Measurements from ENCODE around the gene BLACAT1. TPM values are rescaled to one million over a fixed set of nuclear protein-coding genes. Genes with fewer than 3 reads are reported as not detected.
A peak's percentile ranks its signal among the peaks of the same experiment; 100 is the strongest.
"Not testable (repeated sequence)": the region's sequence is repeated elsewhere in the genome, so short reads cannot be mapped to it uniquely, and the experiment has no call there.

Gene BLACAT1
- total and polyA plus RNA-seq, 12 donors, result 0.03 to 0.08 (median 0.06) TPM; not detected in 8

DNA sequence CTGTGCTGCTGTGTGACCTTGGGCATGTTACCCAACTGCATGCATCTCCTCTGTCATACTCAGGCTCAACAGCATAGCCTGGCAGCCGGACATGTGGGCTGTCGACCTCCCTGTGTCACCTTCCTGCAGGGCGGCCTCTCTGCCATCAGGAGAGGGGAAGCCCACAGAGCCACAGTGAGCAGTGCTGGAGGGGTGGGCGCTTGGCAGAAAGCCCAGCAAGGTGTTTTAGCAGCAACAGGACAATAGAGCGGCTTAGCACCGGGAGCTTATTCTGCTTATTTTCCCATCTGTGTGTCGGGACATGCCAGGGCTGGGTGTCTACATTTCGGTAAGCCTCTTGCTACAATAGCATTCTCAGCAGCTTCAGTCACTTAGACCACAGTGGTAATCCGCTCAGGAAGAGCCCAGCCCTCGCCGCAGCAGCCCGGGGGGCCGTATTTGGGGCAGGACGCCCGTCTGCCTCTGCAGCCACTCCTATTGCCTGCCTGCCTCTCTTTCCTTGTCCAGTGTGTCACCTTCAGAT lies 25.8 kb upstream of the BLACAT1 start:
- Histone ChIP-seq H3K4me3 (no peak overlapping the region), H3K27ac (no peak overlapping the region), H3K27me3 (no peaks in the 10 kb centered on the region), H3K9me3 (replicated peaks in 1 of 3) (no peaks in the 10 kb centered on the region), H3K4me1 (replicated peaks in 1 of 2) (no peaks in the 10 kb centered on the region), H3K36me3 (replicated peaks in 1 of 2) (no peaks in the 10 kb centered on the region)
- peak in 5 of 7 donors; percentile 28 to 68 (median 43) for DNase-seq
- TF ChIP-seq POLR2A (IDR thresholded peaks at IDR 0.05), result no peak
- TF ChIP-seq, protein P1, sequence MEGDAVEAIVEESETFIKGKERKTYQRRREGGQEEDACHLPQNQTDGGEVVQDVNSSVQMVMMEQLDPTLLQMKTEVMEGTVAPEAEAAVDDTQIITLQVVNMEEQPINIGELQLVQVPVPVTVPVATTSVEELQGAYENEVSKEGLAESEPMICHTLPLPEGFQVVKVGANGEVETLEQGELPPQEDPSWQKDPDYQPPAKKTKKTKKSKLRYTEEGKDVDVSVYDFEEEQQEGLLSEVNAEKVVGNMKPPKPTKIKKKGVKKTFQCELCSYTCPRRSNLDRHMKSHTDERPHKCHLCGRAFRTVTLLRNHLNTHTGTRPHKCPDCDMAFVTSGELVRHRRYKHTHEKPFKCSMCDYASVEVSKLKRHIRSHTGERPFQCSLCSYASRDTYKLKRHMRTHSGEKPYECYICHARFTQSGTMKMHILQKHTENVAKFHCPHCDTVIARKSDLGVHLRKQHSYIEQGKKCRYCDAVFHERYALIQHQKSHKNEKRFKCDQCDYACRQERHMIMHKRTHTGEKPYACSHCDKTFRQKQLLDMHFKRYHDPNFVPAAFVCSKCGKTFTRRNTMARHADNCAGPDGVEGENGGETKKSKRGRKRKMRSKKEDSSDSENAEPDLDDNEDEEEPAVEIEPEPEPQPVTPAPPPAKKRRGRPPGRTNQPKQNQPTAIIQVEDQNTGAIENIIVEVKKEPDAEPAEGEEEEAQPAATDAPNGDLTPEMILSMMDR (IDR thresholded peaks at IDR 0.05), result no peak
- WGBS, 4 donors, result 33 to 59% (median 54%) methylated on average over 4 to 15 of the region's 15 CpGs
- intact Hi-C loops (cut with DNase I), result loop anchor here (5.0 kb wide), 2 partner anchors 84 to 144 kb away; no protein-coding TSS in a partner anchor

- DNase-seq, result no peak
- no peaks in the 10 kb centered on the region for H3K36me3 ChIP-seq (replicated peaks in 1 of 2)
- H3K9me3 ChIP-seq (replicated peaks in 1 of 3), result no peaks in the 10 kb centered on the region
- intact Hi-C loops (cut with DNase I), result loop anchor here (5.0 kb wide), 2 partner anchors 84 to 144 kb away; no protein-coding TSS in a partner anchor
- no peaks in the 10 kb centered on the region for H3K27me3 ChIP-seq
- H3K4me1 ChIP-seq (replicated peaks in 1 of 2), result no peaks in the 10 kb centered on the region
- no peak overlapping the region for H3K4me3 ChIP-seq
- no peak for TF ChIP-seq POLR2A (IDR thresholded peaks at IDR 0.05)
- TF ChIP-seq, protein P1 (IDR thresholded peaks at IDR 0.05), result no peak
- no peak overlapping the region for H3K27ac ChIP-seq
- 60 to 68% (median 64%) methylated on average over 4 to 11 of the region's 11 CpGs for WGBS, 4 donors
Measured at GRCh38 chr1:205481218-205481617, 25.4 kb upstream of the BLACAT1 start.

- TF ChIP-seq, protein P1 (IDR thresholded peaks at IDR 0.05), result no peak
- no peak for TF ChIP-seq POLR2A (IDR thresholded peaks at IDR 0.05)
- Histone ChIP-seq H3K4me3 (no peak overlapping the region), H3K4me1 (replicated peaks in 1 of 2) (no peaks in the 10 kb centered on the region), H3K9me3 (replicated peaks in 1 of 3) (no peaks in the 10 kb centered on the region), H3K36me3 (replicated peaks in 1 of 2) (no peaks in the 10 kb centered on the region), H3K27me3 (no peaks in the 10 kb centered on the region), H3K27ac (no peak overlapping the region)
- intact Hi-C loops (cut with DNase I), result loop anchor here (5.0 kb wide), 2 partner anchors 83 to 143 kb away; no protein-coding TSS in a partner anchor
- 70 to 78% (median 76%) methylated on average over 16 to 17 of the region's 17 CpGs for WGBS, 4 donors
- no peak for DNase-seq
Measured at GRCh38 chr1:205480349-205480985, 24.6 kb upstream of the BLACAT1 start.

DNA sequence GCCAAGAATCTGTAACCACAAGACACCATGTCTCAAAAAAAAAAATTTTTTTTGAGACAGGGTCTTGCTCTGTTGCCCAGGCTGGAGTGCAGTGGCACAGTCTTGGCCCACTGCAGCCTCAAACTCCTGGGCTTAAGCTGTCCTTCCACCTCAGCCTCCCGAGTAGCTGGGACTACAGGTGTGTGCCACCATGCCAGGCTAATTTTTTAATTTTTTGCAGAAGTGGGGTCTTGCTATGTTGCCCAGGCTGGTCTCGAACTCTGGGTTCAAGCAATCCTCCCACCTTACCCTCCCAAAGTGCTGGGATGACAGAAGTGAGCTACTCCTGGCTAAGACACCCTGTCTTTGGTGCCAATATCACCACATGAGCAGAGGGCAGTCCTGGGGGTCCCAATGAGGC lies 23.1 kb upstream of the BLACAT1 start:
- 80 to 92% (median 88%) methylated on average over 1 to 2 of the region's 2 CpGs for WGBS, 4 donors
- H3K27me3 ChIP-seq; H3K9me3 ChIP-seq (replicated peaks in 1 of 3); H3K4me3 ChIP-seq; H3K27ac ChIP-seq; DNase-seq; H3K36me3 ChIP-seq (replicated peaks in 1 of 2); intact Hi-C loops (cut with DNase I); H3K4me1 ChIP-seq (replicated peaks in 1 of 2): not testable (repeated sequence)
